Activated CD8-positive, alpha-beta memory T cell treated with anti-CD3 and anti-CD28 coated beads, Interleukin-2, amount 50 U/mL, for 1 hour (primary cell): ENCODE measurements around the gene MPZL1.
"Not testable (repeated sequence)": the region's sequence is repeated elsewhere in the genome, so short reads cannot be mapped to it uniquely, and the experiment has no call there.

ENCODE experiments used
- DNase-seq: peaks from one replicate; pipeline ENCODE4 v3.0.0-alpha.2; 2020; ENCODE audit errors: extremely low read depth

Gene MPZL1

GRCh38 chr1:167719715-167720421 lies 1.9 kb upstream of the MPZL1 start:
- DNase-seq: not testable (repeated sequence)

GRCh38 chr1:167720965-167721616 lies 691 bp upstream of the MPZL1 start:
- DNase-seq: no peak

- no peak for DNase-seq
Observed at GRCh38 chr1:167722152-167722869, 529 bp downstream of the MPZL1 start.

- no peak for DNase-seq
Observed at GRCh38 chr1:167722870-167723251, 1.1 kb downstream of the MPZL1 start.

- no peak for DNase-seq
Observed at GRCh38 chr1:167723707-167724323, 2.0 kb downstream of the MPZL1 start.

- DNase-seq: no peak
Observed at GRCh38 chr1:167726008-167726407, 4.2 kb downstream of the MPZL1 start.

- DNase-seq: no peak
Observed at GRCh38 chr1:167728818-167729410, 7.1 kb downstream of the MPZL1 start.

GRCh38 chr1:167734227-167734626 lies 12.4 kb downstream of the MPZL1 start:
- DNase-seq: no peak

- no peak for DNase-seq
Observed at GRCh38 chr1:167734841-167735240, 13.1 kb downstream of the MPZL1 start.

GRCh38 chr1:167737169-167737568 lies 15.4 kb downstream of the MPZL1 start:
- DNase-seq: no peak

- no peak for DNase-seq
Observed at GRCh38 chr1:167738158-167738557, 16.4 kb downstream of the MPZL1 start.

GRCh38 chr1:167739752-167740151 lies 18.0 kb downstream of the MPZL1 start:
- DNase-seq: no peak

- not testable (repeated sequence) for DNase-seq
Observed at GRCh38 chr1:167741103-167741502, 19.3 kb downstream of the MPZL1 start.

- not testable (repeated sequence) for DNase-seq
Observed at GRCh38 chr1:167742392-167743057, 20.7 kb downstream of the MPZL1 start.

GRCh38 chr1:167744901-167745300 lies 23.1 kb downstream of the MPZL1 start:
- no peak for DNase-seq

GRCh38 chr1:167746013-167746672 lies 24.4 kb downstream of the MPZL1 start:
- no peak for DNase-seq

GRCh38 chr1:167746988-167747655 lies 25.3 kb downstream of the MPZL1 start:
- DNase-seq: no peak

GRCh38 chr1:167747988-167748387 lies 26.2 kb downstream of the MPZL1 start:
- no peak for DNase-seq

GRCh38 chr1:167748906-167749305 lies 27.1 kb downstream of the MPZL1 start:
- DNase-seq: no peak

- no peak for DNase-seq
Observed at GRCh38 chr1:167749741-167750140, 28.0 kb downstream of the MPZL1 start.
